GM06990 (cell line): ENCODE data around the gene ALG14.
A peak's percentile ranks its signal among the peaks of the same experiment; 100 is the strongest.

Source experiments
- DNase-seq: peaks from one replicate; pipeline ENCODE4 v3.0.0-alpha.2; 2011; ENCODE audit not compliant: insufficient read length; ENCODE audit errors: extremely low read depth
- H3K27me3 ChIP-seq: replicated peaks from 2 replicates; pipeline ENCODE4 v1.6.0; 2011; ENCODE audit warnings: low read length; ENCODE audit not compliant: control insufficient read depth, insufficient read depth
- H3K36me3 ChIP-seq: 2 replicates; pipeline ENCODE4 v1.5.1; 2011; ENCODE audit warnings: low read length; ENCODE audit not compliant: control insufficient read depth, insufficient read depth
- H3K4me3 ChIP-seq: replicated peaks from 2 replicates; pipeline ENCODE4 v1.5.1; 2011; ENCODE audit warnings: low read depth, mild to moderate bottlenecking, control low read depth, low read length
- CTCF ChIP-seq: IDR thresholded peaks from 2 replicates; pipeline ENCODE4 v1.5.1; 2011; ENCODE audit warnings: low read length, control low read depth, mild to moderate bottlenecking, inconsistent platforms; ENCODE audit not compliant: insufficient read depth, poor library complexity, severe bottlenecking

Gene ALG14

DNA sequence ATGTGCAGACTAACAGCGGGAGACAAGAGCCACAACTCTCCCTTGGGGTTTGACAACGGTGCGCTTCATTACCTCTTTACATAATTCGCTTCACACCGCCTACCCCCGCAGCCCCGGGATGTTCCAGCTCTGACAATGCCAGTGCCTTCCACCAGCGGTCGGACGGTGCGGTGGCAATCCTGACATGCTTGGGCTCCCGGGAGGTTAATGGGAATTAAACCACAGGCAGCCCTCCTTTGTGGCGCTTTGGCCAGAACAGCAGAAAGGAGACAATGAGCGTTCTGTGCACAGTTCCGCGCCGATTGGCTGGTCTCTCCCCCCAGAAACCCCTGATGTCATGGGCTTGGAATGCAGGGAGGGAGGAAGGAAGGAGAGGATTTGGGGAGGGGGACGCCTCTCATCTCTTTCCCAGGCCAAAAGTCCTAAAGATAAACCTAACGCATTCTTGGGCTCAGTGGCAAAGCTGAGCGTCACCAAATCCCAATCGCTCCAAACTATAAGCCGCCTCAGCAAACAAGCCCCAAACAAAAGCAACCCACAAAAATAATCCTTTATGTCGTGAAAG is 147.1 kb downstream of the ALG14 start:
- Histone ChIP-seq H3K27me3 (no peaks in the 10 kb centered on the region; the same call in 1 of the 2 replicates), H3K36me3 (no peaks in the 10 kb centered on the region), H3K4me3 (peak overlapping the region; percentile 59)
- peak; percentile 44 for DNase-seq
- no peak for TF ChIP-seq CTCF

- no peaks in the 10 kb centered on the region for H3K36me3 ChIP-seq
- H3K27me3 ChIP-seq: no peaks in the 10 kb centered on the region; the same call in 1 of the 2 replicates
- TF ChIP-seq CTCF: no peak
- DNase-seq: no peak
- H3K4me3 ChIP-seq: peak overlapping the region; percentile 59
Measured at GRCh38 chr1:94925004-94925403, 147.7 kb downstream of the ALG14 start.
